Measurements from ENCODE around the gene SIK3.
"Not testable (repeated sequence)": the region's sequence is repeated elsewhere in the genome, so short reads cannot be mapped to it uniquely, and the experiment has no call there.

Gene SIK3

GRCh38 chr11:117076941-117077691 lies 21.1 kb downstream of the SIK3 start:
- no peak for DNase-seq (ENCODE audit: low spot score)

- DNase-seq (ENCODE audit: low spot score), result no peak
Measured at GRCh38 chr11:117075186-117075585, 23.0 kb downstream of the SIK3 start.

- no peak for DNase-seq (ENCODE audit: low spot score)
Measured at GRCh38 chr11:117074119-117074518, 24.1 kb downstream of the SIK3 start.

DNA sequence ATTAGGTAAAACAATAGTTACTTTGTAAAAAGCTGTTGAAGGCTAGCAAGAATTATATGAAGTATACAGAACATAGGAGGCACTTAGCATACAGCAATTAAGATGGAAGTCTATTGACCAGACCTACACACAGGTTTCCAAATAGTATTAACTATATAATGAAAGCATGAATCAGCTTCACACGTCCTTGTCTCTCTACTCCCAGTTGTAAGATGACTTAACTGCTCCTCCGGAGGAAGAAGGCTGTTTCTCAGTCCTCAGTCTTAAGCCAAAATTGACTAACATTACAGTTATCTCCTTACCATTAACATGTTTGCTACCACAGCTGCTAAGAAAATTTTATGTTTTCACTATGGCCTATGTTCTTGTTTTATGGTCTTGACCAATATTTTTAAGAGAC lies 24.7 kb downstream of the SIK3 start:
- no peak for DNase-seq (ENCODE audit: low spot score)

DNA sequence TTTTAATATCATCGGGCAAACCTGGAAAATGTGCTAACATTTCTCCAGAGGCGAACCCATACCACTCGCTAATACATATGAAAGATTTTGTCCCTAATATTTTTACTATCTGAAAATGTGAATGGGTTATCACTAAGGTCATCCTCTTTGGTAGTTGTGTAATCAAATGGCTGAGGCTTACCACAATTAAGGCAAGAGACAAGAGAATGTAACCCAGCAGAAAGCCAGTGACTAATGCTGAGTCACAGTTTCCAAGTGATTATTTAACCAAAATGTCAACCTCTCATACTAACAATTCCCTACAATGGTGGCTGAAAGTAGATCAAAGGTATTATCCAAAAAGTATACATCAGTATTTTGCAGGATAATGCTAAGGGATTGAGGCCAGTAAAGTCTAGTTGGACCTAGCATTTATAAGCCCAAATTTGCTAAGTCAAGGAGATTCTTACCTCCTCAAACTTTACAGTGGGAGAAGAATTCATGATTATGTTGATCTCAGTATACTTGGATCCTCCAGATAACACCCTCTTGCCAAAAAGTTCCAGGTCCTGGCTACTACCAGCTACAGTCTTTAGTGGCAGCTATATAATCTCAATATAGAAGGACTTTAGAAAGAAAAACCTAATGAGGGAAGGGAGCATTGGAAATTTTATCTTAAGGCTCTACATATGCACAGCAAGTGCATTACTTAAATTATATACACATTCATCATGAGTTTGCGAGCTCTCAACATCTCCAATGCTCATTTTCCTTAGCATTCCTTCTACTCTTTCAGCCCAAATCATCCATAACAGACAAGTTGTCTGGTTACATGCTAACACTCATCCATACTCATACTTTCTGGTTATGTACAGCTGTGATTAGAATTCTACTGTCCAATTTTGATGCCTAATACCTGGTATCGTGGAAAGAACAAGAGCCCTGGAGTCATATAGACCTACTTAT lies 25.4 kb downstream of the SIK3 start:
- DNase-seq (ENCODE audit: low spot score), result peak; percentile 97

DNA sequence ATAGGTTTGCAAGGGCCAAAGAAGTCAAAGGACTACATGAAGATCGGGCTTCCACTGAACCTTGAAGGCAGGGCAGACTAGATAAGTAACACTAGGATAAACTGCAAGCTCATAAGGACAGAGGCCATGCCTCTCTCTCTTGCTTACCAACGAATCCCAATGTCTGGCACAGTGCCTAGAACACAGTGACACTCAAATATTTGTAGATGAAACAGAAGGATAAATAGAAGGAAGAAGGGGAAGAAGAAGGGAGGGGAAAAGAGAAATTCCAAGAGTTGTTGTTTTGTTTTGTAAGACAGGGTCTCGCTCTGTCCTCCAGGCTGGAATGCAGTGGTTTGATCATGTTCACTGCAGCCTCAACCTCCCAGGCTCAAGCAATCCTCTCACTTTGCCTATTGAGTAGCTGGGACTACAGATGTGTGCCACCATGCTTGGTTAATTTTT lies 26.9 kb downstream of the SIK3 start:
- no peak for DNase-seq (ENCODE audit: low spot score)

DNA sequence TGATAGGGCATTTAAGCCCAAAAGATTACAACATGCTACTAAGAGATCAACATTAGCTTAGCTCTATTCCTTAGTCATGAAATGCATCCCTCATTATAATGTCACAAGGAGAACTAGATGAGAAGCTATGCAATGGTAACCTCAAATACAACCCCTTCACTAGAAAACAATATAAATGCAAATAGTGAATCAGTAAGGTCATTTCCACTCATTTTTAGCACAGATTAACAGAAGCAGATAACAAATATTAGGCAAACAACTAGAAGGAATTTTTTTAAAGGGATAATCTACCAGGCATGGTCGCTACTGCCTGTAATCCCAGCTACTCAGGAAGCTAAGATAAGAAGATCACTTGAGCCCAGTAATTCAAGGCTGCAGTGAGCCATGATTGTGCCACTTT lies 28.2 kb downstream of the SIK3 start:
- no peak for DNase-seq (ENCODE audit: low spot score)

DNA sequence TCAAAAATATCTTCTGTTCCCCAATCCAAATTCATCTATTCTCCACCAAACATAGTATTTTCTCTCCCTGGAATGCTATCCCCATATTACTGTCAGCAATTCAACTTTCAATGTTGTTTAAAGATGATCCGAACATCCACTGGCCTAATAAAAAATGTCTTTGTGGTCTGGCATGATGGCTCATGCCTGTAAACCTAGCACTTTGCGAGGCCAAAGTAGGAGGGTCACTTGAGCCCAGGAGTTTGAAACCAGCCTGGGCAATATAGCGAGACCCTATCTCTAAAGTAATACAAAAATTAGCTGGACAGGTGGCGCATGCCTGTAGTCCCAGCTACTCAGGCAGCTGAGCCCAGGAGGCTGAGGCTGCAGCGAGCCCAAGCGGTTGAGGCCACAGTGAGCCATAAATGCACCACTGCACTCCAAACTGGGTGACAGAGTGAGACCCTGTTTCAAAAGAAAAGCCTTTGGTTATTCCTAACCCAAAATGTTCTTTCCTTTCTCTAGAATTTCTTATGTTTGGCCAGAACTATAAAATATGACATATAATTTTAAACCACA lies 29.8 kb downstream of the SIK3 start:
- no peak for DNase-seq (ENCODE audit: low spot score)

- DNase-seq (ENCODE audit: low spot score), result no peak
Measured at GRCh38 chr11:117066959-117067358, 31.3 kb downstream of the SIK3 start.

DNA sequence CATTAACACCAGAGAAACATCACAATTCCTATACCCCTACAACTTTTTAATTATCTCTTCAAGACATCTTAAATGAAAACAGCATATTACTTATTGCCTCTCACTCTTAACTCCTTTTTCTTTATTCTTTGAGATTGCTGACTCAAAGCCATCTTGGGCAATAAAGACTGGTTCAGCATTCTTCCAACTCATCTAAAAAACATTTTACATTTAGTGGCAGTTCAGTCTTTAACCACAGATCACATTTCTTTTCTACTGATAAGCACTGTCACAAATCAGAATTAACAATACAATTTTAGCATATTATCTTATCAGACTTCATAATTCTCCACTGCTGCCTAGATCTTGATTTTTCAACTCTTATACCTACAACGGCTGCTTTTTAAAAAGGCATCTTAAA lies 34.0 kb downstream of the SIK3 start:
- DNase-seq (ENCODE audit: low spot score), result no peak

DNA sequence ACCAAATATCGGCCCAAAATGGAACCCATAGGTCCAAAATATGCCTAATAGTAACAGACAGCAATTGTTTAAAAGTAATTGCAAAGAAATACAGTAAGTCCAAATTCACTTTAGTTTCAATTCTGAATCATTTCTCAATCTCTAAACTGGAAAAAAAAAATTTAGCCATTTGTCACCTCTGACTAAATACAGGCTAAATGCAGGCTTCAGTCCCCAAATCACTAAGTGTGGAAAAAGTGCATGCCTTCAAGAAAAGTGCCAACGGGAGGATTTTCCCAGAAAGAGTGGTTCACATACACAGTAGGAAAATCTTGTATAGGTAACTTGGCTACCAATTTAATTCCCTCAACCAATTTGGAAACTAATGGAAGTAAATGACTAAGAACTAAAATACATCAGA lies 35.7 kb downstream of the SIK3 start:
- DNase-seq (ENCODE audit: low spot score), result no peak

GRCh38 chr11:117061256-117061655 lies 37.0 kb downstream of the SIK3 start:
- no peak for DNase-seq (ENCODE audit: low spot score)

DNA sequence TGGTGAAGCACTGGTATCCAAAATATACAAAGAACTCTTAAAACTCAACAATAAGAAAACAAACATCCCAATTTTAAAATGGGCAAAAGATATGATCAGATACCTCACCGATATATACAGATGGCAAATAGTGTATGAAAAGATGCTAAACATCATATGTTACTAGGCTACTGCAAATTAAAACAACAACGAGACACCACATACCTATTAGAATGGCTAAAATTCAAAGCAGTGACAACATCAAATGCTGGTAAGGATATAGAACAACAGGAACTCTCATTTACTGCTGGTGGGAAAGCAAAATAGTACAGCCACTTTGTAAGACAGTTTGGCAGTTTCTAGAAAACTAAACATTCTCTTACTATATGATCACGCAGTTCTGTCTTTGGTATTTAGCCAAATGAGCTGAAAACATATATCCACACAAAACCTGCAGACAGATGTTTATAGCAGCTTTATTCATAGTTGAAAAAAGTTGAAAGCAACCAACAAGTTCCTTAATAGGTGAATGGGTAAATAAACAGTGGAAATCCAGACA lies 38.5 kb downstream of the SIK3 start:
- DNase-seq (ENCODE audit: low spot score), result no peak

DNA sequence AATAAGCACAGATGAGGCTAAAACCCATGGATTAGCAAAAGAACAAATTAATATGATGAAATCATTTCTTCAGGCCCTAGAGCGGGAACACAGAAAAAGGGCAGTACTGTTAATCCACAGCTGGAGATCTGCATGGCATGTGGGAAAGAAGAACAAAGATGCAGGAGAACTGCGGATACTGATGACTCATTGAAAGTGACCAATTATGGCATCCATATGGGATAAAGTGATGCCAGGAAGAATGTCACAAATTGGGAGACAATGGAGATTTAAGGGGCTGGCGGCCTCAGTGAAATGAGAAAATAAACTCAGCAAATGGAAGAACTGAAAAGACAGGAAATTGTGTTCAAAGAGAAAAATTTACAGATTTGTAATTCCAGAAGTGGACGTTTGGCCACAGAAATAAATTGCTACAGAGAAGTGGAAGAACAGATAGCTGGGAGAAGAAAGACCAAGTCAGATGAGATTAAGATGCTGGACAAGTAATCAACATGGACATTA lies 39.4 kb downstream of the SIK3 start:
- peak; percentile 35 for DNase-seq (ENCODE audit: low spot score)

DNA sequence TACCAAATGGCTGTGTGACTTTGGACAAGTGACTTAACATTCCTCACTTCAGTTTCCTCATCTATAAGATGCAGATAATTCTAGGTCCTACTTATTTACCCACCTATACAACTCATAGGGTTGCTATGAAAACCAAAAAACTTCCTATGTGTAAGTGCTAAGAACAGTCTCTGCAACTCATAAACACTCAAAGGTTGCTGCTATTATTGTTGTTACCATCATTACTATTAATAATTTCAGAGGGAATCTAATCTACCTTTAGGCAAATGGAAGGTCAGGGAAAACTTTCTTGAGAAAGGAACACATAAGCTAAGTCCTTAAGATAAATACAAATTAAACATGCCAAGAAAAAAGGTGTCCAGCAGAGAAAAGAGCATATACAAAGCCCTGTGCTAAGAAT lies 40.5 kb downstream of the SIK3 start:
- DNase-seq (ENCODE audit: low spot score), result no peak

DNA sequence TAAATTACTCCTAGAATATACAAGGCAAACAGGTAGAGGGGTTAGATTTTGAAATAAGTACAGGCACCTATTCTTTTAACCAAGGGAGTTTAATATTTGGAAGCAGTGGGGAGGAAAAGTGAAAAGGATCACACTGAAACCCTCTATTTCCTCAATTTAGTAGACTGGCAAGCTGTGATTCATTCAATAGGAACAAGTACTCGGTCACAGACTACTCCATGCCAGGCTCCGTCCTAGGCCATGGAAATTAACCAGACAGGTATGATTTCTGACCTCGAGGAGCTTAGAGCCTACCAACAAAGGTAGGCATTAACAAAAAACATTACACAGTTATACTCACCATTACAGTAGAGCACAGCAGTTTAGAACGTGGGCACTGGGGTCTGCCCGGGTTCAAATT lies 40.9 kb downstream of the SIK3 start:
- no peak for DNase-seq (ENCODE audit: low spot score)

- no peak for DNase-seq (ENCODE audit: low spot score)
Measured at GRCh38 chr11:117055469-117055868, 42.8 kb downstream of the SIK3 start.

- no peak for DNase-seq (ENCODE audit: low spot score)
Measured at GRCh38 chr11:117054382-117054781, 43.8 kb downstream of the SIK3 start.

DNA sequence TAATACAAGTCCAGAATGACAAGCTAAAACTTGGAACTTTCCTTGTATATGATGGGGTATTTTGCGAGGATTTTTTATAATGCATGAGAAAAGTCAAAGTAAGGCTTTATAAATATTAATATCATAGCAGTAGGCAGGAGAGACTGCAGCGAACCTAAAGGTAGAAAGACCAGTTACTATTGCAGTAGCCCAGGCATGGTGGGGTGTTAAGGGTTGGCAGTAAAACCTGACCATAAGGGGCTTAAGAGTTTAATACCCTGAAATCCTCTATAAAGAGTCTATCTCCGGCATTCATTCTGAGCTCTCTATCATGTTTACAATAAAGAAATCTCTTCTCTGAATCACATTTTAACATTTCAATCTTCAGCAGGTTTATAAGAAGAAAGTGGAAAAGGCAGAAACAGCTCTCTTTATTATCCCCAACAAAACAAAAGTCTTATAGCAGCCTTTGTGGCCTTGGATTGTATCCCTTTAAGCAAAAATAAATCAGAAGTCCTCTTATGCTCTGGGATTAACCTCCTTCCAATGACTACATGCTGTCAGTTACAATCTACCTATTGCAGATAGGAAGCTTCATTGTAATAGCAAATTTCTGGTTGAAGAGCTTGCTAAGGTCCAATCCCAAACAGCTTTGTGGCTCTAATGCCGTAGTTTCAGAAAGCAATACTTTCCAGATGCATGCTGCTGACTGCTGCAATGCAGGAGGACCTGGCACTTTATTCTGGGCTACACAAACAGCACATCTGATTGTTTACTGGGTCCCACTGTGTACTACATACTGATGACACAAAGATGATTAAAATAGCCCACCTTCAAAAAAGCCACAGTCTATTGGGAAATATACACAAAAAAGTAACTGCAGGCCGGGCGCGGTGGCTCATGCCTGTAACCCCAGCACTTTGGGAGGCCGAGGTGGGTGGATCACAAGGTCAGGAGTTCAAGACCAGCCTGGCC lies 45.8 kb downstream of the SIK3 start:
- DNase-seq (ENCODE audit: low spot score), result no peak

GRCh38 chr11:117050121-117050520 lies 48.1 kb downstream of the SIK3 start:
- not testable (repeated sequence) for DNase-seq (ENCODE audit: low spot score)

- DNase-seq (ENCODE audit: low spot score), result not testable (repeated sequence)
Measured at GRCh38 chr11:117046627-117047026, 51.6 kb downstream of the SIK3 start.

Data from SW480 (cell line).